A549 (cell line): ENCODE results near the gene SLC16A8. TPM values are rescaled to one million over a fixed set of nuclear protein-coding genes. Genes with fewer than 3 reads are reported as not detected.

Source experiments
- ATAC-seq, 2 experiments: fragments of 200-7000 bp in 1 of 2; fragments of >200 bp in 1 of 2; cut with Nextera tagmentation in 1 of 2; cut with Tn5 transposase in 1 of 2; 3 replicates each; pipeline versions ENCODE4 v1.8.0 to v1.9.1; 2018 to 2020; ENCODE audit warnings: mild to moderate bottlenecking in 1 of 2, moderate library complexity in 1 of 2
- CTCF ChIA-PET: fragments of 300-600 bp; sonication (Branson Sonifier 250); formaldehyde crosslinking; extraction: SDS; loops from one replicate; lab custom pipeline; 2021; ENCODE audit warnings: antibody characterized with exemption, inconsistent platforms; lab: Yijun Ruan, JAX
- POLR2A ChIA-PET: fragments of 350-600 bp; formaldehyde crosslinking; extraction: SDS; loops from one replicate; lab custom pipeline; 2021; ENCODE audit warnings: antibody characterized with exemption, inconsistent platforms; lab: Yijun Ruan, JAX
- DNase-seq, 2 experiments: peaks; one replicate each; pipeline versions ENCODE4 v3.0.0 to v3.0.0-alpha.2; 2011 to 2016; ENCODE audit warnings: low read depth in 1 of 2, low spot score in 1 of 2
- FAIRE-seq: peaks from 2 replicates; lab custom pipeline; 2011; peaks lifted over from hg19 to GRCh38; lab: Jason Lieb, UNC
- H3K27ac ChIP-seq, 2 experiments: fragments of >200 bp; sonication (Bioruptor Twin); formaldehyde crosslinking; 3 replicates each; pipeline ENCODE4 v1.5.1; 2016 to 2017
- H3K4me1 ChIP-seq: fragments of >200 bp; sonication (Bioruptor Twin); formaldehyde crosslinking; 3 replicates; pipeline ENCODE4 v1.6.1; 2016
- H3K4me2 ChIP-seq: fragments of >200 bp; sonication (Bioruptor Twin); formaldehyde crosslinking; 3 replicates; pipeline ENCODE4 v1.6.1; 2016
- H3K4me3 ChIP-seq: fragments of >200 bp; sonication (Bioruptor Twin); formaldehyde crosslinking; 3 replicates; pipeline ENCODE4 v1.5.1; 2016
- H3K9me3 ChIP-seq: fragments of >200 bp; sonication (Bioruptor Twin); formaldehyde crosslinking; 3 replicates; pipeline ENCODE4 v1.6.1; 2016
- CBX2 ChIP-seq: fragments of 200-600 bp; sonication (generic); IDR thresholded peaks from 2 replicates; pipeline ENCODE4 v1.6.1; 2016; ENCODE audit warnings: low read depth, mild to moderate bottlenecking, borderline replicate concordance
- CBX8 ChIP-seq: fragments of 200-600 bp; sonication (generic); IDR thresholded peaks from 2 replicates; pipeline ENCODE4 v1.6.1; 2016
- CHD4 ChIP-seq: fragments of 200-600 bp; sonication (generic); IDR thresholded peaks from 2 replicates; pipeline ENCODE4 v1.6.1; 2016; ENCODE audit warnings: antibody characterized with exemption, mild to moderate bottlenecking, borderline replicate concordance
- EHF ChIP-seq: fragments of 250-450 bp; sonication (Bioruptor Pico); IDR thresholded peaks from 2 replicates; pipeline ENCODE4 v1.5.0; 2020; ENCODE audit warnings: mild to moderate bottlenecking
- EHMT2 ChIP-seq: fragments of 200-600 bp; sonication (generic); IDR thresholded peaks from 2 replicates; pipeline ENCODE4 v1.6.1; 2016; ENCODE audit warnings: antibody characterized with exemption, low read depth, mild to moderate bottlenecking, moderate library complexity
- ELK1 ChIP-seq: fragments of 150-350 bp; IDR thresholded peaks from 2 replicates; pipeline ENCODE4 v1.6.1; 2014; ENCODE audit warnings: low read depth, mild to moderate bottlenecking, low read length
- EP300 ChIP-seq, 2 experiments: fragments of >200 bp; sonication (Bioruptor Twin); formaldehyde crosslinking; IDR thresholded peaks; 2 replicates in 1 of 2; 3 replicates in 1 of 2; pipeline ENCODE4 v1.6.1; 2016 to 2017
- ESRRA ChIP-seq: fragments of 150-350 bp; IDR thresholded peaks from 2 replicates; pipeline ENCODE4 v1.6.1; 2014; ENCODE audit warnings: mild to moderate bottlenecking, low read length, borderline replicate concordance
- FOXS1 ChIP-seq: fragments of 250-450 bp; sonication (Bioruptor Pico); IDR thresholded peaks from 2 replicates; pipeline ENCODE4 v1.5.0; 2020; ENCODE audit warnings: mild to moderate bottlenecking, moderate library complexity
- HEYL ChIP-seq: fragments of 250-450 bp; sonication (Bioruptor Pico); IDR thresholded peaks from 2 replicates; pipeline ENCODE4 v1.8.0; 2021; ENCODE audit warnings: mild to moderate bottlenecking, moderate library complexity
- HMGXB4 ChIP-seq: fragments of 250-450 bp; sonication (Bioruptor Pico); IDR thresholded peaks from 2 replicates; pipeline ENCODE4 v1.5.0; 2021; ENCODE audit warnings: mild to moderate bottlenecking, moderate library complexity, borderline replicate concordance
- JUN ChIP-seq, 2 experiments: fragments of >200 bp; sonication (Bioruptor Twin); formaldehyde crosslinking; IDR thresholded peaks; 2 replicates in 1 of 2; 3 replicates in 1 of 2; pipeline ENCODE4 v1.6.1; 2016 to 2017
- KDM5A ChIP-seq: fragments of 200-600 bp; sonication (generic); IDR thresholded peaks from 2 replicates; pipeline ENCODE4 v1.6.1; 2016; ENCODE audit warnings: antibody characterized with exemption, mild to moderate bottlenecking
- MAFK ChIP-seq: fragments of 450-650 bp; IDR thresholded peaks from 2 replicates; pipeline ENCODE4 v1.6.1; 2014; ENCODE audit not compliant: partially characterized antibody
- MAX ChIP-seq: IDR thresholded peaks from 2 replicates; pipeline ENCODE4 v1.6.1; 2012
- NFE2L2 ChIP-seq: fragments of 150-350 bp; conservative IDR thresholded peaks from 2 replicates; pipeline ENCODE4 v1.6.1; 2014; ENCODE audit warnings: low read length
- NR3C1 ChIP-seq: fragments of >200 bp; sonication (Bioruptor Twin); formaldehyde crosslinking; IDR thresholded peaks from 3 replicates; pipeline ENCODE4 v1.6.1; 2017
- POLR2A ChIP-seq: IDR thresholded peaks from 2 replicates; pipeline ENCODE4 v1.6.1; 2012; ENCODE audit warnings: mild to moderate bottlenecking, low read length
- RARB ChIP-seq: fragments of 250-450 bp; sonication (Bioruptor Pico); IDR thresholded peaks from 2 replicates; pipeline ENCODE4 v1.8.0; 2021; ENCODE audit warnings: mild to moderate bottlenecking, moderate library complexity
- RCOR1 ChIP-seq: fragments of 150-350 bp; IDR thresholded peaks from 2 replicates; pipeline ENCODE4 v1.6.1; 2014; ENCODE audit warnings: antibody characterized with exemption, low read length, low read depth
- REST ChIP-seq: fragments of 200-600 bp; sonication (generic); IDR thresholded peaks from 2 replicates; pipeline ENCODE4 v1.6.1; 2016; ENCODE audit warnings: antibody characterized with exemption, mild to moderate bottlenecking, moderate library complexity
- SREBF2 ChIP-seq: fragments of 450-650 bp; IDR thresholded peaks from 2 replicates; pipeline ENCODE4 v1.6.1; 2014; ENCODE audit warnings: mild to moderate bottlenecking, moderate library complexity
- TP53 ChIP-seq: fragments of 250-450 bp; sonication (Bioruptor Pico); IDR thresholded peaks from 2 replicates; pipeline ENCODE4 v1.5.0; 2021; ENCODE audit warnings: mild to moderate bottlenecking, moderate library complexity
- ZFP36 ChIP-seq: fragments of 450-650 bp; IDR thresholded peaks from 2 replicates; pipeline ENCODE4 v1.6.1; 2014; ENCODE audit warnings: borderline replicate concordance; ENCODE audit not compliant: partially characterized antibody
- ZSCAN20 ChIP-seq: fragments of 250-450 bp; sonication (Bioruptor Pico); IDR thresholded peaks from 2 replicates; pipeline ENCODE4 v1.8.0; 2022; ENCODE audit warnings: mild to moderate bottlenecking, moderate library complexity
- WGBS: methylation state at CpG from one replicate; pipeline ENCODE4 v1.1.6; 2017; ENCODE audit errors: missing lambda C conversion rate; 5-methylcytosine and 5-hydroxymethylcytosine counted together
- polyA plus RNA-seq, 4 experiments: library from polyadenylated mRNA; depleted of rRNA in 3 of 4; stranded (reverse); fragments of >200 nt; fragmentation: RNase III in 1 of 4; extraction: RNeasy Plus Mini Kit Qiagen cat#74134 plus additional on column Dnase treatment in 1 of 4; gene quantifications; 2 replicates in 3 of 4; 3 replicates in 1 of 4; pipeline ENCODE4 v1.2.3, GENCODE V29; 2011 to 2017

Gene SLC16A8
- polyA plus RNA-seq, 2 of the 4 experiments (the other 2 are of a cell fraction) = not detected

- CTCF ChIA-PET = no interaction called here
- ATAC-seq (no peak), FAIRE-seq (no peak)
- H3K4me2 ChIP-seq = no peak overlapping the region
- POLR2A ChIA-PET = no interaction called here
- WGBS = over 99% methylated on average over 12 of the region's 15 CpGs
- H3K4me1 ChIP-seq = 0 out of 3 replicates have a peak, but pooled peaks cover 8% of the 10 kb centered on the region
- no peak overlapping the region for H3K4me3 ChIP-seq
- H3K9me3 ChIP-seq = no peaks in the 10 kb centered on the region
- H3K27ac ChIP-seq = no peak overlapping the region
- TF ChIP-seq JUN (IDR thresholded peaks at IDR 0.05) (no peak), EHMT2 (no peak), EP300 (IDR thresholded peaks at IDR 0.05) (no peak), CHD4 (no peak), RCOR1 (no peak), HEYL (CRISPR knock-in tag) (no peak), CBX8 (no peak), POLR2A (no peak), RARB (no peak), ZFP36 (no peak), SREBF2 (no peak), NFE2L2 (no peak), REST (no peak), ELK1 (no peak), CBX2 (no peak), FOXS1 (no peak), KDM5A (no peak), ZSCAN20 (CRISPR knock-in tag) (no peak), NR3C1 (no peak), EHF (CRISPR knock-in tag) (no peak)
- TF ChIP-seq, all 56 proteins: peak for 0
- DNase-seq = no peak
Measured at GRCh38 chr22:38097058-38097457, 13.1 kb upstream of the SLC16A8 start.

GRCh38 chr22:38089474-38089851, 5.5 kb upstream of the SLC16A8 start:
- ChIA-PET CTCF (interaction anchor here (0.5 to 1.2 kb wide), 3 partner anchors 25 to 904 kb away, joined by 3 to 4 read pairs (median 3); no protein-coding TSS in a partner anchor), POLR2A (interaction anchor here (1.0 kb wide), 1 partner anchor 17 kb away, joined by 4 read pairs; no protein-coding TSS in a partner anchor)
- WGBS = 96% methylated on average over 9 of the region's 34 CpGs

More at GRCh38 chr22:38089474-38089851, 5.5 kb upstream of the SLC16A8 start:
- H3K4me3 ChIP-seq = no peak overlapping the region
- H3K4me2 ChIP-seq = no peak overlapping the region
- DNase-seq (no peak), FAIRE-seq (no peak), ATAC-seq (no peak)
- H3K4me1 ChIP-seq = no peaks in the 10 kb centered on the region
- TF ChIP-seq HMGXB4 (CRISPR knock-in tag) (no peak), MAX (no peak), ZSCAN20 (CRISPR knock-in tag) (no peak), ESRRA (no peak), TP53 (CRISPR knock-in tag) (no peak), MAFK (no peak)
- no peaks in the 10 kb centered on the region for H3K9me3 ChIP-seq
- no peak overlapping the region for H3K27ac ChIP-seq
